Measurements from ENCODE around the gene SP3.

DNA sequence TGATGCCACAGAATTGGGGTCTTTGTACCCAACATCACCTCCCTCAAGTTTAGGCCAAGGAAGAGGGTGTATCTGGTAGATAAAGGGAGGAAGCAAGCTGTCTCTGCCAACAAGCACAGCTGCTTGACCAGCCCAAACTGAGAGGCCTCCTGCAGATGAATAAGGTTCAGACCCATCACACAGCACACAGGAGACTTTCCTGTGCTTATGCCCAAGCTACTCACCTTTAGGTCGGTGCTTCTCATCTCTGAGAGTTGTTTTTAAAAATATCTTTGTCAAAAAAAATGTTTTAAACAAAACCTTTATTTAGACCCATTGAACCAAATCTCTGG lies 24.7 kb upstream of the SP3 start:
- TF ChIP-seq, protein P1, sequence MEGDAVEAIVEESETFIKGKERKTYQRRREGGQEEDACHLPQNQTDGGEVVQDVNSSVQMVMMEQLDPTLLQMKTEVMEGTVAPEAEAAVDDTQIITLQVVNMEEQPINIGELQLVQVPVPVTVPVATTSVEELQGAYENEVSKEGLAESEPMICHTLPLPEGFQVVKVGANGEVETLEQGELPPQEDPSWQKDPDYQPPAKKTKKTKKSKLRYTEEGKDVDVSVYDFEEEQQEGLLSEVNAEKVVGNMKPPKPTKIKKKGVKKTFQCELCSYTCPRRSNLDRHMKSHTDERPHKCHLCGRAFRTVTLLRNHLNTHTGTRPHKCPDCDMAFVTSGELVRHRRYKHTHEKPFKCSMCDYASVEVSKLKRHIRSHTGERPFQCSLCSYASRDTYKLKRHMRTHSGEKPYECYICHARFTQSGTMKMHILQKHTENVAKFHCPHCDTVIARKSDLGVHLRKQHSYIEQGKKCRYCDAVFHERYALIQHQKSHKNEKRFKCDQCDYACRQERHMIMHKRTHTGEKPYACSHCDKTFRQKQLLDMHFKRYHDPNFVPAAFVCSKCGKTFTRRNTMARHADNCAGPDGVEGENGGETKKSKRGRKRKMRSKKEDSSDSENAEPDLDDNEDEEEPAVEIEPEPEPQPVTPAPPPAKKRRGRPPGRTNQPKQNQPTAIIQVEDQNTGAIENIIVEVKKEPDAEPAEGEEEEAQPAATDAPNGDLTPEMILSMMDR (IDR thresholded peaks at IDR 0.05): no peak
- no peak for TF ChIP-seq POLR2AphosphoS5 (IDR thresholded peaks at IDR 0.05)
- no peak for TF ChIP-seq POLR2A (IDR thresholded peaks at IDR 0.05)
